HepG2 (cell line): ENCODE results near the gene HHIPL2. TPM values are rescaled to one million over a fixed set of nuclear protein-coding genes. Genes with fewer than 3 reads are reported as not detected.

Source experiments
- ELF3 ChIP-seq: IDR thresholded peaks from 2 replicates; pipeline ENCODE4 v1.6.1; 2016; ENCODE audit warnings: missing genetic modification reagents, missing compliant biosample characterization
- FOSL2 ChIP-seq: sonication (generic); formaldehyde crosslinking; IDR thresholded peaks from 2 replicates; pipeline ENCODE4 v1.4.0; 2020; ENCODE audit warnings: missing genetic modification reagents
- GABPB1 ChIP-seq: IDR thresholded peaks from 2 replicates; pipeline ENCODE4 v1.6.1; 2016; ENCODE audit warnings: mild to moderate bottlenecking, missing genetic modification reagents, moderate library complexity, missing compliant biosample characterization
- GATA4 ChIP-seq: sonication (generic); IDR thresholded peaks from 2 replicates; pipeline ENCODE4 v1.6.1; 2016; ENCODE audit warnings: antibody characterized with exemption, low read depth, borderline replicate concordance
- GFI1 ChIP-seq: sonication (generic); formaldehyde crosslinking; IDR thresholded peaks from 2 replicates; pipeline ENCODE4 v1.5.0; 2020; ENCODE audit warnings: missing genetic modification reagents, mild to moderate bottlenecking, borderline replicate concordance
- KLF9 ChIP-seq: IDR thresholded peaks from 2 replicates; pipeline ENCODE4 v1.6.1; 2016; ENCODE audit warnings: low read depth
- MYC ChIP-seq: sonication (generic); formaldehyde crosslinking; IDR thresholded peaks from 2 replicates; pipeline ENCODE4 v1.9.0; 2021; ENCODE audit warnings: missing genetic modification reagents, borderline replicate concordance
- NBN ChIP-seq: fragments of 450-650 bp; conservative IDR thresholded peaks from 2 replicates; pipeline ENCODE4 v1.6.1; 2017
- NFE2 ChIP-seq: sonication (generic); formaldehyde crosslinking; IDR thresholded peaks from 2 replicates; pipeline ENCODE4 v1.4.0; 2020; ENCODE audit warnings: missing genetic modification reagents
- ONECUT2 ChIP-seq: sonication (generic); formaldehyde crosslinking; IDR thresholded peaks from 2 replicates; pipeline ENCODE4 v1.4.0; 2020; ENCODE audit warnings: missing genetic modification reagents
- SAP130 ChIP-seq: IDR thresholded peaks from 2 replicates; pipeline ENCODE4 v1.6.1; 2016; ENCODE audit warnings: low read depth
- SOX13 ChIP-seq, 3 experiments: fragments of 450-650 bp in 1 of 3; sonication (generic) in 1 of 3; formaldehyde crosslinking in 1 of 3; IDR thresholded peaks in 2 of 3; conservative IDR thresholded peaks in 1 of 3; 2 replicates each; pipeline versions ENCODE4 v1.5.0 to v1.6.1; 2016 to 2020; ENCODE audit warnings: antibody characterized with exemption in 1 of 3, mild to moderate bottlenecking in 1 of 3, missing compliant biosample characterization in 1 of 3, missing genetic modification reagents in 1 of 3, moderate library complexity in 1 of 3
- YY1 ChIP-seq: IDR thresholded peaks from 2 replicates; pipeline ENCODE4 v1.6.1; 2011; ENCODE audit warnings: low read length, low read depth, moderate library complexity, mild to moderate bottlenecking; ENCODE audit not compliant: insufficient read depth, insufficient replicate concordance
- ZEB1 ChIP-seq: IDR thresholded peaks from 2 replicates; pipeline ENCODE4 v1.6.1; 2012; ENCODE audit warnings: mild to moderate bottlenecking, low read depth, inconsistent platforms; ENCODE audit not compliant: insufficient replicate concordance
- ZNF484 ChIP-seq: sonication (generic); formaldehyde crosslinking; IDR thresholded peaks from 2 replicates; pipeline ENCODE4 v1.5.1; 2020; ENCODE audit warnings: mild to moderate bottlenecking, low read depth, missing genetic modification reagents, borderline replicate concordance
- ZNF549 ChIP-seq: sonication (generic); formaldehyde crosslinking; IDR thresholded peaks from 2 replicates; pipeline ENCODE4 v1.5.0; 2020; ENCODE audit warnings: missing genetic modification reagents
- ZNF615 ChIP-seq: sonication (generic); formaldehyde crosslinking; IDR thresholded peaks from 2 replicates; pipeline ENCODE4 v1.5.0; 2020; ENCODE audit warnings: mild to moderate bottlenecking, missing genetic modification reagents, borderline replicate concordance
- ZNF691 ChIP-seq: sonication (generic); formaldehyde crosslinking; IDR thresholded peaks from 2 replicates; pipeline ENCODE4 v1.4.0; 2020; ENCODE audit warnings: missing genetic modification reagents, low read depth, mild to moderate bottlenecking, borderline replicate concordance
- ZNF777 ChIP-seq: sonication (generic); formaldehyde crosslinking; IDR thresholded peaks from 2 replicates; pipeline ENCODE4 v1.4.0; 2020; ENCODE audit warnings: missing genetic modification reagents
- ZNF891 ChIP-seq: sonication (generic); formaldehyde crosslinking; IDR thresholded peaks from 2 replicates; pipeline ENCODE4 v1.5.0; 2020; ENCODE audit warnings: mild to moderate bottlenecking, missing genetic modification reagents
- polyA plus RNA-seq, 8 experiments: library from polyadenylated mRNA; depleted of rRNA in 3 of 8; stranded (reverse) in 7 of 8; unstranded in 1 of 8; fragments of >200 nt; fragmentation: Illumina TruSeq in 4 of 8; extraction: Trizol in 4 of 8; gene quantifications; 2 replicates each; pipeline versions ENCODE4 v1.2.1 to v1.2.3, GENCODE V29; 2011 to 2016; ENCODE audit warnings: low read depth in 4 of 8, missing spikeins in 1 of 8, mixed read lengths in 1 of 8; ENCODE audit not compliant: insufficient read depth in 1 of 8
- total RNA-seq, 5 experiments: library from RNA; depleted of rRNA; stranded (reverse); fragments of >200 nt; fragmentation: Illumina TruSeq; extraction: Trizol; gene quantifications; 2 replicates each; pipeline ENCODE4 v1.2.3, GENCODE V29; 2016; ENCODE audit warnings: low read depth in 1 of 5
- TF ChIP-seq, protein P1 (sequence below): sonication (generic); formaldehyde crosslinking; IDR thresholded peaks from 2 replicates; pipeline ENCODE4 v1.8.0; 2022; ENCODE audit warnings: low read depth, missing genetic modification reagents
- TF ChIP-seq, protein P2 (sequence below): sonication (generic); formaldehyde crosslinking; IDR thresholded peaks from 2 replicates; pipeline ENCODE4 v1.5.0; 2020; ENCODE audit warnings: missing genetic modification reagents
- TF ChIP-seq, protein P3 (sequence below): sonication (generic); formaldehyde crosslinking; IDR thresholded peaks from 2 replicates; pipeline ENCODE4 v1.4.0; 2020; ENCODE audit warnings: missing genetic modification reagents
- TF ChIP-seq, protein P4 (sequence below): sonication (generic); formaldehyde crosslinking; IDR thresholded peaks from 2 replicates; pipeline ENCODE4 v1.5.1; 2020; ENCODE audit warnings: missing genetic modification reagents, mild to moderate bottlenecking, borderline replicate concordance

HHIPL2 gene
- total and polyA plus RNA-seq, 2 of the 13 experiments (the other 11 are each of a cell fraction or from before 2014, with no cell fraction given), result 0.53 to 1.3 TPM

DNA sequence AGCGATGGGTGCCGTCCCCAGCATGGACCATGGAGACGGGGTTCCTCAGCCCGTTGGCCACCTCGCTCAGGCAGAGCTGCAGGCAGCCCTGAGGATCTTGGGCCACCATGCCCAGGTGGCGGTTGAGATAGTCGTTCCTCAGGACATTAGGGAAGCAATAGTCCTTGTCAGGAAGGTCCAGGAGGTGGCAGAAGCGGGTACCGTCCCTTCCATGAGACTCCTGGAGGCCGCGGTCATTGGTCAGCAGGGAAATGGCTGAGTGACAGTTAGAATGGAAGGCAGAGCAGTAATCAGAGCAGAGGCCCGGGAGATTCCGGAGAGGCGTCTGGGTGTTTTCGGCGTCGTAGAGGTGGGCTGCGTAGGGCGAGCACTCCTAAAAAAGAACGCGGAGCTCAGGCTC is 4.1 kb downstream of the HHIPL2 start (continued):
- TF ChIP-seq, protein P1, sequence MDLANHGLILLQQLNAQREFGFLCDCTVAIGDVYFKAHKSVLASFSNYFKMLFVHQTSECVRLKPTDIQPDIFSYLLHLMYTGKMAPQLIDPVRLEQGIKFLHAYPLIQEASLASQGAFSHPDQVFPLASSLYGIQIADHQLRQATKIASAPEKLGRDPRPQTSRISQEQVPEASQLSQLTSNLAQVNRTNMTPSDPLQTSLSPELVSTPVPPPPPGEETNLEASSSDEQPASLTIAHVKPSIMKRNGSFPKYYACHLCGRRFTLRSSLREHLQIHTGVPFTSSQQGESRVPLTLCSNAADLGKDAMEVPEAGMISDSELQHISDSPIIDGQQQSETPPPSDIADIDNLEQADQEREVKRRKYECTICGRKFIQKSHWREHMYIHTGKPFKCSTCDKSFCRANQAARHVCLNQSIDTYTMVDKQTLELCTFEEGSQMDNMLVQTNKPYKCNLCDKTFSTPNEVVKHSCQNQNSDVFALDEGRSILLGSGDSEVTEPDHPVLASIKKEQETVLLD (CRISPR knock-in tag), result no peak
- TF ChIP-seq GFI1 (CRISPR knock-in tag) (no peak), KLF9 (CRISPR knock-in tag) (no peak), ELF3 (peak; percentile 36; the same call in 1 of the 2 replicates), ZEB1 (no peak), MYC (CRISPR knock-in tag) (no peak), NBN (no peak), FOSL2 (CRISPR knock-in tag) (peak; percentile 18; the same call in 1 of the 2 replicates), ZNF615 (no peak), GATA4 (no peak), ZNF891 (CRISPR knock-in tag) (0 out of 2 replicates have a peak, but pooled peaks have one; percentile 19), NFE2 (CRISPR knock-in tag) (no peak), YY1 (peak; percentile 43), ZNF549 (CRISPR knock-in tag) (no peak), GABPB1 (CRISPR knock-in tag) (peak; percentile 20; the same call in 1 of the 2 replicates), ZNF484 (CRISPR knock-in tag) (no peak), ZNF691 (CRISPR knock-in tag) (0 out of 2 replicates have a peak, but pooled peaks have one; percentile 25), SAP130 (CRISPR knock-in tag) (peak; percentile 51), SOX13 (IDR thresholded peaks at IDR 0.05) (no peak), SOX13 (CRISPR knock-in tag; conservative IDR thresholded peaks at IDR 0.05 in 1 of 2, IDR thresholded peaks at IDR 0.05 in 1 of 2) (no peak), ZNF777 (CRISPR knock-in tag) (no peak), ONECUT2 (CRISPR knock-in tag) (no peak)
- TF ChIP-seq, protein P2, sequence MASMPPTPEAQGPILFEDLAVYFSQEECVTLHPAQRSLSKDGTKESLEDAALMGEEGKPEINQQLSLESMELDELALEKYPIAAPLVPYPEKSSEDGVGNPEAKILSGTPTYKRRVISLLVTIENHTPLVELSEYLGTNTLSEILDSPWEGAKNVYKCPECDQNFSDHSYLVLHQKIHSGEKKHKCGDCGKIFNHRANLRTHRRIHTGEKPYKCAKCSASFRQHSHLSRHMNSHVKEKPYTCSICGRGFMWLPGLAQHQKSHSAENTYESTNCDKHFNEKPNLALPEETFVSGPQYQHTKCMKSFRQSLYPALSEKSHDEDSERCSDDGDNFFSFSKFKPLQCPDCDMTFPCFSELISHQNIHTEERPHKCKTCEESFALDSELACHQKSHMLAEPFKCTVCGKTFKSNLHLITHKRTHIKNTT (CRISPR knock-in tag), result no peak
- TF ChIP-seq, protein P3, sequence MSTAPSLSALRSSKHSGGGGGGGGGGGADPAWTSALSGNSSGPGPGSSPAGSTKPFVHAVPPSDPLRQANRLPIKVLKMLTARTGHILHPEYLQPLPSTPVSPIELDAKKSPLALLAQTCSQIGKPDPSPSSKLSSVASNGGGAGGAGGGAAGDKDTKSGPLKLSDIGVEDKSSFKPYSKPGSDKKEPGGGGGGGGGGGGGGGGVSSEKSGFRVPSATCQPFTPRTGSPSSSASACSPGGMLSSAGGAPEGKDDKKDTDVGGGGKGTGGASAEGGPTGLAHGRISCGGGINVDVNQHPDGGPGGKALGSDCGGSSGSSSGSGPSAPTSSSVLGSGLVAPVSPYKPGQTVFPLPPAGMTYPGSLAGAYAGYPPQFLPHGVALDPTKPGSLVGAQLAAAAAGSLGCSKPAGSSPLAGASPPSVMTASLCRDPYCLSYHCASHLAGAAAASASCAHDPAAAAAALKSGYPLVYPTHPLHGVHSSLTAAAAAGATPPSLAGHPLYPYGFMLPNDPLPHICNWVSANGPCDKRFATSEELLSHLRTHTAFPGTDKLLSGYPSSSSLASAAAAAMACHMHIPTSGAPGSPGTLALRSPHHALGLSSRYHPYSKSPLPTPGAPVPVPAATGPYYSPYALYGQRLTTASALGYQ (CRISPR knock-in tag), result no peak
- TF ChIP-seq, protein P4, sequence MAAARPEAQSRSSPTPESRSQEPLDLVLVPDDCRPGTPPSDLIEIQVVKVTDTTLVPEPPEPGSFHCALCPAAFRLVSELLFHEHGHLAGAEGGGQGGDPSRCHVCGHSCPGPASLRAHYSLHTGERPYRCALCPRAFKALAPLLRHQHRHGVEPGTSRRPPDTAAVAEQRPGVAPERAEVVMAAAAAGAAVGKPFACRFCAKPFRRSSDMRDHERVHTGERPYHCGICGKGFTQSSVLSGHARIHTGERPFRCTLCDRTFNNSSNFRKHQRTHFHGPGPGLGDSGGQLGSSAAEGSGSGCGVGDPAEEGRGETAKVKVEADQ (CRISPR knock-in tag), result no peak
